SH-SY5Y (cell line): ENCODE measurements around the gene INPP4A.

Source experiments
- GATA2 ChIP-seq: IDR thresholded peaks from 2 replicates; pipeline ENCODE4 v1.6.1; 2011; ENCODE audit warnings: mild to moderate bottlenecking, low read depth, low read length
- GATA3 ChIP-seq: IDR thresholded peaks from 2 replicates; pipeline ENCODE4 v1.6.1; 2011; ENCODE audit warnings: low read depth, mild to moderate bottlenecking, low read length, moderate library complexity

DNA sequence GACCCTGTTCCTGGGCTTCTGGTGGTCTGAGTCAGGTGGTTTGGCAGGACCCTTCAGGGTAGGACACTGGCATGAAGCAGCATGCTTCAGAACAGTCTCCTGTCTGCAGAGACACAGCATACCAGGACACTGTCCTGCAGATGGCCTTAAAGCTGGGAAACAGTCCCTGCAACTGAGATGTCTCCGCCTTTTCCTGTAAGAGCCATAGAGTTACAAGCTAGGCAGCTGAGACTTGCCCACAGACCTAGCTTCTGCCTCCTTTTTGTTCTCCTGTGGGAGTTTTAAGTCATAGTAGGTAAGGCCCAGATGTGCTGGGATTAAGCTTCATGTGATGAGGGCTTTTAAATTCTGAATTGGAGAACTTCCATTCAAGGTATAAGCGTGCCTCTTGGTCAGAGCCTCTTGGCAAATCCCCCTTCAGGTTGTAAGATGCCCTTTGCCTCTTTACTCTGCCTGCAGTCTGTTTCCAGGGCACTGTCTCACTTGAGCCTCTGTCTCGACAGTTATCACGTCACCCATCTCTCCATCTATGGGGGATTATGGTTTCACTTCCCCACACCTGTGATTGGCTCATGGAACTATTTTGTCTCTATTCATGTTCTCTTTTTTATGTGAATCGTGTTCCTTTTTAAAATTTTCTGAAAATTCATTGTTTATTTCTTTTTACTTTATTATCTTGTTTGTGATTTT lies 111.8 kb downstream of the INPP4A start:
- TF ChIP-seq GATA2, result no peak
- no peak for TF ChIP-seq GATA3
